Measurements from ENCODE around the gene ARMC7. TPM values are rescaled to one million over a fixed set of nuclear protein-coding genes. Genes with fewer than 3 reads are reported as not detected.

Gene ARMC7
- total and polyA plus RNA-seq, 2 of the 13 experiments (the other 11 are each of a cell fraction or from before 2014, with no cell fraction given), result 3.9 to 4.2 TPM

DNA sequence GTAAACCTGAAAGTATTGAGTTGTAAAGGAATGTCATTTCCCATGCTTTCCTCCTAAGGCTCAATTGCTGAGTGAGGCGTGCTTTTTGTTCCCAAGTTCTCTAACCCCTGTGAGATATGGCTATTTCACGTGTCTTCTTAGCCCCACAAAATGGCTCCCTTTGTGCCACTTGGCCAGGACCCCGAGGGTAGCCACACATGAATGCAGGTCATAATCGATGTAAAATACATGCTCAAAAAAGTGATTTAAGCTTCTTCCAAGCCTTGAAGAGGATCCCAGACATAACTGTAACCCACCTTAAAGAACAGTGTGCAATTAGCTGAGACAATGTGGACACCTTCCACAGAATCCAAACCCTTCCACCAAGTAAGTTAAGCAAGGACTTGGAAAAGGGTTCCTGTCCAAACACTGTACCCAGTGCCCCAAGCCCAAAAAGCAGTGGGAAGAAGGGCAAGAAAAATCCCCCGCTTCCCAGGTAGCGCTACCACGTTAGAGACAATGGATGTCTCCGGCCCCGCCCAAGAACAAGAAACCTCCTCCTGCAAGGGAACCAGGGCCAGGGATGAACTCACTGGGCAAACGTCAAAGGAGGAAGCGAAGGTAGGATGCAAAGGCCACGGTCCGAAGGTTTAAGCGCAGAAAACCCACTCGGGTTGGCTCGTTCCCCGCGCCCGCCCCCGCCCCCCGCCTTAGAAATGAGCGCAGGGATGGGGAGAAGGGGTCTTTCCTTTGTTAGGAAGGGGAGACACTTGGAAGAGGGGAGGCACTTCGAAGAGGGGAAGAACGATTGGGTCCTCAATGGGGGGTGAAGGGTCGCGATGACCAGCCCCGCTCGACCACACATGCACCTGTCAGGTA is 43.4 kb downstream of the ARMC7 start (continued):
- TF ChIP-seq ZNF784 (CRISPR knock-in tag; IDR thresholded peaks at IDR 0.05; ENCODE audit: borderline replicate concordance) (no peak), ZEB1 (IDR thresholded peaks at IDR 0.05; ENCODE audit: insufficient replicate concordance, low read depth) (peak; percentile 60), LCORL (IDR thresholded peaks at IDR 0.05) (no peak), LCORL (CRISPR knock-in tag; IDR thresholded peaks at IDR 0.05) (no peak), KLF16 (CRISPR knock-in tag; IDR thresholded peaks at IDR 0.05) (peak in 1 of 2 experiments; percentile 34; a peak in 1 of 4 replicates), ATF2 (CRISPR knock-in tag; IDR thresholded peaks at IDR 0.05) (no peak), AGO2 (optimal IDR thresholded peaks at IDR 0.05; ENCODE audit: low read depth, low read length) (no peak), ZNF382 (CRISPR knock-in tag; IDR thresholded peaks at IDR 0.05; ENCODE audit: borderline replicate concordance) (no peak), NFIB (CRISPR knock-in tag; IDR thresholded peaks at IDR 0.05; ENCODE audit: borderline replicate concordance) (no peak), HOXA3 (CRISPR knock-in tag; IDR thresholded peaks at IDR 0.05) (peak; percentile 24; the same call in 1 of the 2 replicates), ZNF776 (CRISPR knock-in tag; IDR thresholded peaks at IDR 0.05) (no peak), GPN1 (CRISPR knock-in tag; IDR thresholded peaks at IDR 0.05; ENCODE audit: borderline replicate concordance) (no peak), HNRNPL (IDR thresholded peaks at IDR 0.05; ENCODE audit: low read depth, low read length) (no peak), KMT2A (CRISPR knock-in tag; IDR thresholded peaks at IDR 0.05) (0 out of 2 replicates have a peak, but pooled peaks have one; percentile 1), SMYD3 (CRISPR knock-in tag; IDR thresholded peaks at IDR 0.05) (no peak), GTF3A (CRISPR knock-in tag; conservative IDR thresholded peaks at IDR 0.05) (no peak)
- TF ChIP-seq, protein P1, sequence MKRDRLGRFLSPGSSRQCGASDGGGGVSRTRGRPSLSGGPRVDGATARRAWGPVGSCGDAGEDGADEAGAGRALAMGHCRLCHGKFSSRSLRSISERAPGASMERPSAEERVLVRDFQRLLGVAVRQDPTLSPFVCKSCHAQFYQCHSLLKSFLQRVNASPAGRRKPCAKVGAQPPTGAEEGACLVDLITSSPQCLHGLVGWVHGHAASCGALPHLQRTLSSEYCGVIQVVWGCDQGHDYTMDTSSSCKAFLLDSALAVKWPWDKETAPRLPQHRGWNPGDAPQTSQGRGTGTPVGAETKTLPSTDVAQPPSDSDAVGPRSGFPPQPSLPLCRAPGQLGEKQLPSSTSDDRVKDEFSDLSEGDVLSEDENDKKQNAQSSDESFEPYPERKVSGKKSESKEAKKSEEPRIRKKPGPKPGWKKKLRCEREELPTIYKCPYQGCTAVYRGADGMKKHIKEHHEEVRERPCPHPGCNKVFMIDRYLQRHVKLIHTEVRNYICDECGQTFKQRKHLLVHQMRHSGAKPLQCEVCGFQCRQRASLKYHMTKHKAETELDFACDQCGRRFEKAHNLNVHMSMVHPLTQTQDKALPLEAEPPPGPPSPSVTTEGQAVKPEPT (CRISPR knock-in tag; IDR thresholded peaks at IDR 0.05; ENCODE audit: low read depth), result no peak
- TF ChIP-seq, protein P2, sequence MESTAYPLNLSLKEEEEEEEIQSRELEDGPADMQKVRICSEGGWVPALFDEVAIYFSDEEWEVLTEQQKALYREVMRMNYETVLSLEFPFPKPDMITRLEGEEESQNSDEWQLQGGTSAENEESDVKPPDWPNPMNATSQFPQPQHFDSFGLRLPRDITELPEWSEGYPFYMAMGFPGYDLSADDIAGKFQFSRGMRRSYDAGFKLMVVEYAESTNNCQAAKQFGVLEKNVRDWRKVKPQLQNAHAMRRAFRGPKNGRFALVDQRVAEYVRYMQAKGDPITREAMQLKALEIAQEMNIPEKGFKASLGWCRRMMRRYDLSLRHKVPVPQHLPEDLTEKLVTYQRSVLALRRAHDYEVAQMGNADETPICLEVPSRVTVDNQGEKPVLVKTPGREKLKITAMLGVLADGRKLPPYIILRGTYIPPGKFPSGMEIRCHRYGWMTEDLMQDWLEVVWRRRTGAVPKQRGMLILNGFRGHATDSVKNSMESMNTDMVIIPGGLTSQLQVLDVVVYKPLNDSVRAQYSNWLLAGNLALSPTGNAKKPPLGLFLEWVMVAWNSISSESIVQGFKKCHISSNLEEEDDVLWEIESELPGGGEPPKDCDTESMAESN (CRISPR knock-in tag; conservative IDR thresholded peaks at IDR 0.05), result 0 out of 2 replicates have a peak, but pooled peaks have one; percentile 45
- TF ChIP-seq, protein P3, sequence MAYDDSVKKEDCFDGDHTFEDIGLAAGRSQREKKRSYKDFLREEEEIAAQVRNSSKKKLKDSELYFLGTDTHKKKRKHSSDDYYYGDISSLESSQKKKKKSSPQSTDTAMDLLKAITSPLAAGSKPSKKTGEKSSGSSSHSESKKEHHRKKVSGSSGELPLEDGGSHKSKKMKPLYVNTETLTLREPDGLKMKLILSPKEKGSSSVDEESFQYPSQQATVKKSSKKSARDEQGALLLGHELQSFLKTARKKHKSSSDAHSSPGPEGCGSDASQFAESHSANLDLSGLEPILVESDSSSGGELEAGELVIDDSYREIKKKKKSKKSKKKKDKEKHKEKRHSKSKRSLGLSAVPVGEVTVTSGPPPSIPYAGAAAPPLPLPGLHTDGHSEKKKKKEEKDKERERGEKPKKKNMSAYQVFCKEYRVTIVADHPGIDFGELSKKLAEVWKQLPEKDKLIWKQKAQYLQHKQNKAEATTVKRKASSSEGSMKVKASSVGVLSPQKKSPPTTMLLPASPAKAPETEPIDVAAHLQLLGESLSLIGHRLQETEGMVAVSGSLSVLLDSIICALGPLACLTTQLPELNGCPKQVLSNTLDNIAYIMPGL (CRISPR knock-in tag; IDR thresholded peaks at IDR 0.05; ENCODE audit: borderline replicate concordance in 1 of 2, low read depth in 1 of 2), result peak in 1 of 2 experiments; percentile 38; a peak in 2 of 4 replicates
